ENCODE data around the gene CDK17.

DNA sequence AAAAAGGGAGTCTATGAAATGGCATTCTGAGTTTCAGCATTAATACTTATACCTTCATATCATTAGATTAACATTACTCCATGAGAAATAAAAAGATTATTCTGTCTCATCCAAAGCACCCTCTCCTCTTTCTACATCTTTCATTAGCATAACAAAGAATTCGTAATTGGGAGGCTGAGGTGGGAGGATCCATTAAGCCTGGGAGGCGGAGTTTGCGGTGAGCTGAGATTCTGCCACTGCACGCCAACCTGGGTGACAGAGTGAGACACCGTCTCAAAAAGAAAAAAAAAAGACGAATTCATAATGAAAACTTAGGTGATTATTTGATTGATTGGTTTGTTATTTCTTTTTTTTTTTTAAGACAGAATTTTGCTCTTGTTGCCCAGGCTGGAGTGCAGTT is 1.8 kb upstream of the CDK17 start:
- no peak for TF ChIP-seq TAF1 (IDR thresholded peaks at IDR 0.05; ENCODE audit: low read depth)
- no peak for TF ChIP-seq YY1 (IDR thresholded peaks at IDR 0.05; ENCODE audit: low read depth)
- no peak for TF ChIP-seq CREB1 (IDR thresholded peaks at IDR 0.05; ENCODE audit: low read depth)
- no peak for TF ChIP-seq RAD21 (IDR thresholded peaks at IDR 0.05; ENCODE audit: low read depth)
- no peak for TF ChIP-seq FOXM1 (IDR thresholded peaks at IDR 0.05; ENCODE audit: borderline replicate concordance, low read depth)
- TF ChIP-seq EP300 (IDR thresholded peaks at IDR 0.05; ENCODE audit: borderline replicate concordance) = no peak
- TF ChIP-seq, protein P1, sequence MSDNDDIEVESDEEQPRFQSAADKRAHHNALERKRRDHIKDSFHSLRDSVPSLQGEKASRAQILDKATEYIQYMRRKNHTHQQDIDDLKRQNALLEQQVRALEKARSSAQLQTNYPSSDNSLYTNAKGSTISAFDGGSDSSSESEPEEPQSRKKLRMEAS (IDR thresholded peaks at IDR 0.05) = no peak
